GM18502 (cell line): ENCODE measurements around the gene EBNA1BP2.
"Not testable (repeated sequence)": the region's sequence is repeated elsewhere in the genome, so short reads cannot be mapped to it uniquely, and the experiment has no call there.

Experiments used
- ATAC-seq: cut with Tn5 transposase; IDR thresholded peaks from one replicate; pipeline ENCODE4 v1.9.1; 2021; ENCODE audit warnings: mild to moderate bottlenecking; ENCODE audit not compliant: unreplicated experiment, poor library complexity

EBNA1BP2 gene

GRCh38 chr1:43123031-43123430 lies 49.1 kb downstream of the EBNA1BP2 start:
- no peak for ATAC-seq

- no peak for ATAC-seq
These were observed 50.7 kb downstream of the EBNA1BP2 start for GRCh38 chr1:43121256-43121900.

- not testable (repeated sequence) for ATAC-seq
These were observed 52.0 kb downstream of the EBNA1BP2 start for GRCh38 chr1:43119928-43120586.
